Measurements from ENCODE around the gene AQP11. TPM values are rescaled to one million over a fixed set of nuclear protein-coding genes. Genes with fewer than 3 reads are reported as not detected.

The AQP11 gene
- total RNA-seq, 4 donors from 2014 or later, result 0.96 to 1.5 (median 1.1) TPM; not detected in 1

- 94 to 100% methylated on average over 2 of the region's 2 CpGs for WGBS, 2 donors (ENCODE audit: low coverage in 1 of 2)
- no peaks in the 10 kb centered on the region for H3K4me1 ChIP-seq
- no peaks in the 10 kb centered on the region for H3K27me3 ChIP-seq
- no peak for ATAC-seq
- H3K4me3 ChIP-seq, result no peak overlapping the region
- no peak overlapping the region for H3K27ac ChIP-seq
- TF ChIP-seq POLR2A (IDR thresholded peaks at IDR 0.05) (no peak), POLR2AphosphoS5 (IDR thresholded peaks at IDR 0.05) (no peak), EP300 (IDR thresholded peaks at IDR 0.05) (no peak)
- TF ChIP-seq, protein P1, sequence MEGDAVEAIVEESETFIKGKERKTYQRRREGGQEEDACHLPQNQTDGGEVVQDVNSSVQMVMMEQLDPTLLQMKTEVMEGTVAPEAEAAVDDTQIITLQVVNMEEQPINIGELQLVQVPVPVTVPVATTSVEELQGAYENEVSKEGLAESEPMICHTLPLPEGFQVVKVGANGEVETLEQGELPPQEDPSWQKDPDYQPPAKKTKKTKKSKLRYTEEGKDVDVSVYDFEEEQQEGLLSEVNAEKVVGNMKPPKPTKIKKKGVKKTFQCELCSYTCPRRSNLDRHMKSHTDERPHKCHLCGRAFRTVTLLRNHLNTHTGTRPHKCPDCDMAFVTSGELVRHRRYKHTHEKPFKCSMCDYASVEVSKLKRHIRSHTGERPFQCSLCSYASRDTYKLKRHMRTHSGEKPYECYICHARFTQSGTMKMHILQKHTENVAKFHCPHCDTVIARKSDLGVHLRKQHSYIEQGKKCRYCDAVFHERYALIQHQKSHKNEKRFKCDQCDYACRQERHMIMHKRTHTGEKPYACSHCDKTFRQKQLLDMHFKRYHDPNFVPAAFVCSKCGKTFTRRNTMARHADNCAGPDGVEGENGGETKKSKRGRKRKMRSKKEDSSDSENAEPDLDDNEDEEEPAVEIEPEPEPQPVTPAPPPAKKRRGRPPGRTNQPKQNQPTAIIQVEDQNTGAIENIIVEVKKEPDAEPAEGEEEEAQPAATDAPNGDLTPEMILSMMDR (IDR thresholded peaks at IDR 0.05), result no peak
- H3K36me3 ChIP-seq, result no peaks in the 10 kb centered on the region
- H3K9me3 ChIP-seq, result no peaks in the 10 kb centered on the region
Measured at GRCh38 chr11:77596626-77597025, 6.9 kb downstream of the AQP11 start.

GRCh38 chr11:77598195-77598594, 8.4 kb downstream of the AQP11 start:
- Histone ChIP-seq H3K4me1 (peaks cover 0 to 4% (median 0%) of the 10 kb centered on the region in 3 donors), H3K36me3 (no peaks in the 10 kb centered on the region), H3K27ac (no peak overlapping the region), H3K9me3 (no peaks in the 10 kb centered on the region), H3K4me3 (no peak overlapping the region), H3K27me3 (no peaks in the 10 kb centered on the region)
- 88 to 89% methylated on average over 2 of the region's 2 CpGs for WGBS, 2 donors (ENCODE audit: low coverage in 1 of 2)
- no peak for ATAC-seq
- TF ChIP-seq EP300 (IDR thresholded peaks at IDR 0.05) (no peak), POLR2AphosphoS5 (IDR thresholded peaks at IDR 0.05) (no peak), POLR2A (IDR thresholded peaks at IDR 0.05) (no peak)
- TF ChIP-seq, protein P1 (IDR thresholded peaks at IDR 0.05), result no peak

GRCh38 chr11:77602381-77603088, 12.8 kb downstream of the AQP11 start:
- WGBS, 2 donors (ENCODE audit: low coverage in 1 of 2), result 68 to 83% methylated on average over 3 of the region's 3 CpGs

DNA sequence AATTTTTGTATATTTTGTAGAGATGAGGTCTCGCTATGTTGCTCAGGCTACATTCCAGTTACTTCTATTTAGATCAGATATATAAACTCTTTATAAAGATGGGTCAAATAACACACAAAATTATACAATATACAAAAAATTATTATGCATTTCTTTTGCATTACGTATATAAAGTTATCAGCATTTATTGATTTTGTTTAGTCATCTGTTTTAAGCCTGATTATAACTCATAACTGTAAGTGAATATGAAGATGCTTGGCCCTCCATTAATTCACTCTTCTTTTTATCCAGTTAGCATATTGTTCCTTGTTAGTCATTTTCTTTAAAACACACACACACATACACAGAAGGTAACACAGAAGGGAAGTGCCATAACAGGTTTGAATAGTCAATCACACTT, 14.5 kb downstream of the AQP11 start:
- Histone ChIP-seq H3K36me3 (peaks cover 0 to 31% of the 10 kb centered on the region in 2 donors), H3K4me1 (peaks cover 0 to 4% (median 0%) of the 10 kb centered on the region in 3 donors), H3K4me3 (no peak overlapping the region), H3K27ac (no peak overlapping the region), H3K27me3 (no peaks in the 10 kb centered on the region), H3K9me3 (no peaks in the 10 kb centered on the region)
- ATAC-seq, result no peak
- 96 to 100% methylated on average over 2 of the region's 2 CpGs for WGBS, 2 donors (ENCODE audit: low coverage in 1 of 2)
- TF ChIP-seq POLR2AphosphoS5 (IDR thresholded peaks at IDR 0.05), result no peak
- no peak for TF ChIP-seq POLR2A (IDR thresholded peaks at IDR 0.05)
- TF ChIP-seq, protein P1 (IDR thresholded peaks at IDR 0.05), result no peak
- no peak for TF ChIP-seq EP300 (IDR thresholded peaks at IDR 0.05)

More at GRCh38 chr11:77602381-77603088, 12.8 kb downstream of the AQP11 start:
- Histone ChIP-seq H3K27me3 (no peaks in the 10 kb centered on the region), H3K4me3 (no peak overlapping the region), H3K27ac (no peak overlapping the region), H3K36me3 (peaks cover 0 to 14% of the 10 kb centered on the region in 2 donors), H3K4me1 (peaks cover 0 to 4% (median 0%) of the 10 kb centered on the region in 3 donors), H3K9me3 (no peaks in the 10 kb centered on the region)
- ATAC-seq, result no peak
- TF ChIP-seq POLR2A (IDR thresholded peaks at IDR 0.05), result no peak
- peak; percentile 15 for TF ChIP-seq POLR2AphosphoS5 (IDR thresholded peaks at IDR 0.05)

GRCh38 chr11:77609234-77609633, 19.5 kb downstream of the AQP11 start:
- Histone ChIP-seq H3K4me1 (no peaks in the 10 kb centered on the region), H3K4me3 (no peak overlapping the region), H3K9me3 (no peaks in the 10 kb centered on the region), H3K27me3 (no peaks in the 10 kb centered on the region), H3K27ac (no peak overlapping the region), H3K36me3 (peaks cover 0 to 79% of the 10 kb centered on the region in 2 donors)
- 36 to 56% methylated on average over 1 of the region's 1 CpG for WGBS, 2 donors (ENCODE audit: low coverage in 1 of 2)
- no peak for TF ChIP-seq POLR2A (IDR thresholded peaks at IDR 0.05)
- TF ChIP-seq, protein P1 (IDR thresholded peaks at IDR 0.05), result no peak
- TF ChIP-seq POLR2AphosphoS5 (IDR thresholded peaks at IDR 0.05), result no peak
- TF ChIP-seq EP300 (IDR thresholded peaks at IDR 0.05), result no peak
- no peak for ATAC-seq

Data from gastroesophageal sphincter (tissue), 4 donors.